NCI-H2029 treated with DMSO at 0.1 percent for 48 hours (cell line): ENCODE data around the gene SLCO1B1.
A peak's percentile ranks its signal among the peaks of the same experiment; 100 is the strongest.
"Not testable (repeated sequence)": the region's sequence is repeated elsewhere in the genome, so short reads cannot be mapped to it uniquely, and the experiment has no call there.

Experiments used
- DNase-seq: peaks from one replicate; lab custom pipeline; 2025; lab: John Stamatoyannopoulos, UW

The SLCO1B1 gene, protein sequence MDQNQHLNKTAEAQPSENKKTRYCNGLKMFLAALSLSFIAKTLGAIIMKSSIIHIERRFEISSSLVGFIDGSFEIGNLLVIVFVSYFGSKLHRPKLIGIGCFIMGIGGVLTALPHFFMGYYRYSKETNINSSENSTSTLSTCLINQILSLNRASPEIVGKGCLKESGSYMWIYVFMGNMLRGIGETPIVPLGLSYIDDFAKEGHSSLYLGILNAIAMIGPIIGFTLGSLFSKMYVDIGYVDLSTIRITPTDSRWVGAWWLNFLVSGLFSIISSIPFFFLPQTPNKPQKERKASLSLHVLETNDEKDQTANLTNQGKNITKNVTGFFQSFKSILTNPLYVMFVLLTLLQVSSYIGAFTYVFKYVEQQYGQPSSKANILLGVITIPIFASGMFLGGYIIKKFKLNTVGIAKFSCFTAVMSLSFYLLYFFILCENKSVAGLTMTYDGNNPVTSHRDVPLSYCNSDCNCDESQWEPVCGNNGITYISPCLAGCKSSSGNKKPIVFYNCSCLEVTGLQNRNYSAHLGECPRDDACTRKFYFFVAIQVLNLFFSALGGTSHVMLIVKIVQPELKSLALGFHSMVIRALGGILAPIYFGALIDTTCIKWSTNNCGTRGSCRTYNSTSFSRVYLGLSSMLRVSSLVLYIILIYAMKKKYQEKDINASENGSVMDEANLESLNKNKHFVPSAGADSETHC

DNA sequence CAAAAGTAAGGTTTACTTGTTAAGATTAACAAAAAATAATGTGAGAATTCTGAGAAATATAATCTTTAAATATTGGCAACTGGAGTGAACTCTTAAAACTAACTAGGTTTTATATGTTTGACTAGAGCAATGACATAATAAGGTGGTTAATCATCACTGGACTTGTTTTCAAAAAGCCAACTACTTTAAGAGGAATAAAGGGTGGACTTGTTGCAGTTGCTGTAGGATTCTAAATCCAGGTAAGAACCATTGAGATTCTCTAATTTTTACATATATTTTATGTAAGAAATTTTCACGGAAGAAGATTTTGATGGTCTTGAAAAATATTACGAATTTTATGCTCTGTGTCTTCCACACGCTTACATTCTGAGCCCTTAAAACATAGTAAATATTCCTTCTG lies at the start of gene SLCO1B1:
Gene SLCO1B1, plus strand, starts transcription at position 197 of the 400 bp plus-strand sequence. CDS start 10,381 bp downstream, outside the sequence.
- DNase-seq: no peak

DNA sequence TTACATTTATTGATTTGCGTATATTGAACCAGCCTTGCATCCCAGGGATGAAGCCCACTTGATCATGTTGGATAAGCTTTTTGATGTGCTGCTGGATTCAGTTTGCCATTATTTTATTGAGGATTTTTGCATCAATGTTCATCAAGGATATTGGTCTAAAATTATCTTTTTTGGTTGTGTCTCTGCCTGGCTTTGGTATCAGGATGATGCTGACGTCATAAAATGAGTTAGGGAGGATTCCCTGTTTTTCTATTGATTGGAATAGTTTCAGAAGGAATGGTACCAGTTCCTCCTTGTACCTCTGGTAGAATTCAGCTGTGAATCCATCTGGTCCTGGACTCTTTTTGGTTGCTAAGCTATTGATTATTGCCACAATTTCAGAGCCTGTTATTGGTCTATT lies 46.2 kb upstream of the SLCO1B1 start:
- DNase-seq: not testable (repeated sequence)

DNA sequence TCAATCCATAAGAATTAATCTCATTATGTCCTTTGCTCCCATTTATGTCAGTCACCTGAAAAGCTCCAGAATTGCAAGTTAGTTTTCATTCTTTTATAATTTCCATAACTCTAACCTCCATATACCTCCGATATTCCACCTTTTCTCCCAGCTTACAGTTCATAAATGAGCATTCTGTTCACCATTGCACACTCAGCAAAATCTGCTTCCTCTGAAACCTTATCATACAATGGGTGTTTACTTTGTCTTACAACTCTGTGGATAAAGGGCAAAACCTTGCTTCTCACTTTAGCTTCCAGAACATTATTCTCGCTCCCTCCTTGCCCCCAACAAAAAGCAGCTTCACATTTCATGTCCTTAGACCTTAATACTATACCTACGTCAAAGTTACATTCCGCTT lies 19.3 kb upstream of the SLCO1B1 start:
- DNase-seq: no peak

DNA sequence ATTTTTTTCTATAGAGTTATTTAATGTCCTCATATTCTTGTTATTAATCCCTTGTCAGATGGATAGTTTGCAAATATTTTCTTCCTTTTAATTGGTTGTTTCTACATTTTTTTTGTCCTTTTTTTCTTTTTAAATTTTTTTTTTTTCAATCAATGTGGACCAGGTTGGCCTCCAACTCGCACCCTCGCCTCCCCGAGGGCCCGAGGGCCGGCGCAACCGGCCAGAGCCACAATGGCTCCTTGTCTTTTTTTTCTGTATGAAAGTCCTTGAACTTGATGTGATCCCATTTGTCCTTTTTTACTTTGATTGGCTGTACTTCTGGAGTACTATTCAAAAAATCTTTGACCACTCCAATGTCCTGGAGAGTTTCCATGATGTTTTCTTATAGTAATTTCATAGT lies 17.7 kb upstream of the SLCO1B1 start:
- no peak for DNase-seq

DNA sequence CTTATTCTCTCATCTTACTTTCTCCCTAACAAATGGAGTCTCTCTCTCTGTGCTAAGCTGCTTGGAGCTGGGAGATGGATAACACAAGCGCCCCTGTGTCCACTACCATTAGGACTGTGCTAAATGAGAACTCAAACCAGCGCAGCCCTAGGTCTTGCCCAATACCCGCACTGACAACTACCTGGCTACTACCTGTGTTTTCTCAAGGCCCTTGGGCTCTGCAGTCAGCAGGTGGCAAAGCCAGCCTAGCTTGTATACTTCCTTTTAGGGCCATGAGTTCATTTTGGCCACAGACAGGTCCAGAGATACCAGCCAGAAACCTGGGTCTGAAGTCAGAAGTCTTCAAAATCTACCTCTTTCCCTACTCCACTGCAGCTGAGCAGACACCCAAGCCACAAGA lies 13.0 kb upstream of the SLCO1B1 start:
- no peak for DNase-seq

DNA sequence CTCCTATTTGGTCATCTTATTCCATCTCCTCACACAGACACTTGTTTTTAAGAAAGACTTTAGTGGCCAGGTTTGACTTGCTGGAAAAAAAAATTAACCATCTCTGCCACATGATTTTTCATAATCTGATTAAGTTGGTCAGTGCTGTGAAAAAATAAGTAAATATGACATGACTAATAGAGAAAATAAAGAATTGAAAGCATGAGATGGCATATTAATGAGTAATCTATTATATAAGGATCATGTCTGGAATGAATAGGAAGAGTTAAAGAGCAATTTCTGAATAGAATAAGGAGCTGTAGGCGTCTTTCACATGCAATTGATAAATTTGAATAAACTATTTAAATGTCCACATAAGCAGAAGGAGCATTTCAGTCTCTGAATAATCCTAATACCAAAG lies 12.2 kb upstream of the SLCO1B1 start:
- DNase-seq: no peak

DNA sequence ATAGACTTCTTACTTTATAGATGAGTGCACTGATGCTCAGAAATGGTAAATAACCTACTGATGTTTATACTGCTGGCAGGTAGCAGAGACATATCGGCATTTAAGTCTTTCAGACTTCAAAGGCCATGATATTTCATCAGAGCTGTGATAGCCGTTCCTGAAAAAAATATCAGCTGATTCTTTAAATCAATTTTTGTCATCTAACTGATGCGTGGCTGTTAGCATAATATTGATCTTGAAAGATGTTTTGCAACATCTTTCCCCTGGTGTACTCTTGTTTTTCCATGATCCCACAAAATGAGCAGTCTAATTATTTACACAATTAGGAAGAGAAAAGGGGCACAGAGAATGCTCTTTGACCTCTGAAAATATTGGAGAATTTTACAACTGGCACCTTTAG lies 1.6 kb upstream of the SLCO1B1 start:
- no peak for DNase-seq

DNA sequence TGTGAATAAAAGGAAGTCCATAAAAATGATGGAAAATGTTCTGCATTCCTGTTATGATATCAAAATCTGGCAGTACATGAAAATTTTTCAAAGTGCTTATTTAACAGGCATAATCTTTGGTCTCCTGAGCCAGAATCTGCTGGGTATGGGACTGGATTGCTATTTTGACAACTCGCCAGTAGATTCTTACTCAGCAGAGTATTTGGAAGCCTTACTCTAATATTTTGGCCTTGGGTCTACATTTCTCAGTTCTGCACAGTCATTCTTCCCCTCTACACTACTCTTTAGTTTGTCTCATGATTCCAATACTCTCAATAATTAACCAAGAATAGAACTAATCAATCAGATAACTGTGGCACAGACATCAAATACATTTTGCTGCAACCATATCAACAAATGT lies 1.1 kb upstream of the SLCO1B1 start:
- DNase-seq: no peak

DNA sequence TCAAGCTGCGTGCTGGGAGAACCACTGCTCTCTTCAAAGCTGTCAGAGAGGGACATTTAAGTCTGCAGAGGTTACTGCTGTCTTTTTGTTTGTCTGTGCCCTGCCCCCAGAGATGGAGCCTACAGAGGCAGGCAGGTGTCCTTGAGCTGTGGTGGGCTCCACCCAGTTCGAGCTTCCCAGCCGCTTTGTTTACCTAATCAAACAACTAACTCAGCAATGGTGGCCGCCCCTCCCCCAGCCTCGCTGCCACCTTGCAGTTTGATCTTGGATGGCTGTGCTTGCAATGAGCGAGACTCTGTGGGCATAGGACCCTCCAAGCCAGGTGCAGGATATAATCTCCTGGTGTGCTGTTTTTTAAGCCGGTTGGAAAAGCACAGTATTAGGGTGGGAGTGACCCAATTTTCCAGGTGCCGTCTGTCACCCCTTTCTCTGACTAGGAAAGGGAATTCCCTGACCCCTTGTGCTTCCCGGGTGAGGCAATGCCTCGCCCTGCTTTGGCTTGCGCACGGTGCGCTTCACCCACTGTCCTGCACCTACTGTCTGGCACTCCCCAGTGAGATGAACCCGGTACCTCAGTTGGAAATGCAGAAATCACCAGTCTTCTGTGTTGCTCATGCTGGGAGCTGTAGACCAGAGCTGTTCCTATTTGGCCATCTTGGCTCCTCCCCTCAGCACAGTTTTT lies 6.5 kb downstream of the SLCO1B1 start:
- not testable (repeated sequence) for DNase-seq

DNA sequence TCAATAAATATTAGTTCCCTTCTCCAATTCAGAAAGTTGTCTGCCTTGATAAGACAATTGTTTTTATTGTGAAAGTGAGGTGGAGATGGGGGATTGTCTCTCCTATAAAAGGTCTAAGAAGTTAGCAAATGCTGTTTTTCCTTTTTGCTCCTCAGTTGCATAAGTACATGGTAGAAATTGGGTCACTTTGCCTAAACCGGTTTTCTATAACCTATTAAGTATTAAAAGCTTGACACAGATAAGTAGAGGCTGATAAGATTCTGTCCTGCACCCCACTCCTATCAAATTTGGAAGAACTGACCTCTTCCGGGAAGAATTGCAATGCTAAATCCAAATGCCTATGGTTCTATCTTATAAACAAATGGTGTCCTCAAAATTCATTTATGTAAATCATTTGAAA lies 7.0 kb downstream of the SLCO1B1 start:
- DNase-seq: no peak

DNA sequence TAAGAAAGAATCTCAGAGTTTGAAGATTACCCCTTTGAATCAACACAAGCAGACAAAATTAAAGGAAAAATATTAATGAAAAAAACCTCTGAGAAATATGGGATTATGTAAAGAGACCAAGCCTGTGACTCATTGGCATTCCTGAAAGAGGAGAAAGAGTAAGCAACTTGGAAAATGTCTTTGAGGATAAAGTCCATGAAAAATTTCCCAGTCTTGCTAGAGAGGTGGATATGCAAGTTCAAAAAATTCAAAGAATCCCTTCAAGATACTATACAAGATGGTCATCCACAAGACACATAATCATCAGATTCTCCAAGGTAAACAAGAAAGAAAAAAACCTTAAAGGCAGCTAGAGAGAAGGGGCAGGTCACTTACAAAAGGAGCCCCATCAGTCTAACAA lies 13.3 kb downstream of the SLCO1B1 start:
- DNase-seq: no peak

DNA sequence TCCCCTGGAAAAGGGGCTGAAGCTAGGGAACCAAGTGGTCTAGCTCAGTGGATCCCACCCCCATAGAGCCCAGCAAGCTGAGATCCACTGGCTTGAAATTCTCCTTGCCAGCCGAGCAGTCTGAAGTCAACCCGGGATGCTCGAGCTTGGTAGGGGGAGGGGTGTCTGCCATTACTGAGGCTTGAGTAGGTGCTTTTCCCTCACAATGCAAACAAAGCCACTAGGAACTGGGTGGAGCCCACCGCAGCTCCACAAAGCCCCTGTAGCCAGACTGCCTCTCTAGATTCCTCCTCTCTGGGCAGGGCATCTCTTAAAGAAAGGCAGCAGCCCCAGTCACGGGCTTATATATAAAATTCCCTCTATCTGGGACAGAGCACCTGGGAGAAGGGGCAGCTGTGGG lies 18.9 kb downstream of the SLCO1B1 start:
- not testable (repeated sequence) for DNase-seq

DNA sequence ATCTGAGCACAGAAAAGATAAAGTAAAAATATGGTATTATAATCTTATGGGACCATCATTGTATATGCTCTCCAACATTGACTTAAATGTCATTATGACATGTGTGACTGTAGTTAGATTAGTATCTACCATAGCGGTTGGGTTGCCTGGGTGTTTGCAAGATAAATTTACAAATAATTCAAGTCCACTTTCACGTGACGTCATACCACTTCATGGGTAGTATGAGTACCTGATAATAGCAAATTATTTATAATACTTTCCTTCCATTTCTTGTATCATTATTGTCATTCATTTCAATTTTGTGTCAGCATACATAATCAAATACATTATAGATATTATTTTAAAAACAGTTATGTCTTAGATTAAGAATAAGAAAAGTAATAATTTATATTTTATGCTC lies 20.2 kb downstream of the SLCO1B1 start:
- DNase-seq: no peak

DNA sequence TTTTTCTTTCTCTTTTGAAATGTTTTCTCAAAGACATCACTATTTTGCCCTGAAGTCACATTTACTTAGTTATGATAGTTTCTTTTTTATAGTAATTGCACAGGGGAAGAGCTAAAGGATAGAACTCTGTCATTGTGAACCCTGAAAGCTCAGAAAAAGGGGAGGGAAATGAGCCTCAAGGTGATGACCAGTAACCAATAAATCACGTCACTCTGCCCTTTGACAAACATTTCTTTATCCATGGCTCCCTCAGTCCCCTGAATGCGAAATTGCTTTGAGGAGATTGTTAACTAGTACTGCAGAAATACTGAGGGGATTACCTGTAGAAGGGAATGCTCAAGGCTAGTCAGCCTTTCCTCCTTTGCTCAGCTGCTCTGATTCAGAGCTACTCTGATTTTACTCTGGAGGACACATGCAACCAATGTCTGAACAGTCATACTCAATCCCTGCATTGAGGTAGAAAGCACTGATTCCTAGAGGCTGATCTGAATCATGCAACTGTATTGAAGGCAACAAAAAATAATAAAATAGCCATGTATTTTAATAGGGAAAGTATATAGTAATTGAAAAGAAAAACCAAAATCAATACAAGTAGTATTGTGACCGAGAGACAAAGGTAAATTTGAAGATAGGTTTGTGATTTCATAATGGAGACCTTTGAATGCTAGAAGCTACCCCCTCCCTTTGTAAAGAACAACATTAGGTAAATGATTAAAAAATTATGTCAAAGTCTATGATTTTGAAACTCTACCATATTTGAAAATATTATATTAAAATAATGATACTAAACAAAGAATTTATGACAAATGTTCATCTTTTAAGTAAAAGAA lies 24.7 kb downstream of the SLCO1B1 start:
- DNase-seq: no peak

DNA sequence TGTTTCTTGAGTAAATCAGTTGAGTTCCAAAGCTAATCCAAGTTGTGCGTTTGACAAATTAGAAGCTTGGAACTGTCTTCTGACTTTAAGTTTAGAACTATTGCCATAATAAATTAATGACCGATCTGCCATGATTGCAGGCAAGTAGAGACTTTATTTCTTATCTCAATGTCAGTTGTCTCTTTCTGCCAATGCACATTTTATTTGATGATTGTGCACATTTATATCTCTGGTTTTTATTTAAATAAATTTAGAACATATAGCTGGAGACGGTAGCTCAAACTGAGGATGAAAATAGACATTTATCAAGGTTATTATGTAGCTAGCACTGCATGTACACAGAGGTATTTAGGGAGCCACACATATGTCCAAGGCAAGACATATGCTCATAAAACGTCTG lies 34.1 kb downstream of the SLCO1B1 start:
- DNase-seq: no peak

DNA sequence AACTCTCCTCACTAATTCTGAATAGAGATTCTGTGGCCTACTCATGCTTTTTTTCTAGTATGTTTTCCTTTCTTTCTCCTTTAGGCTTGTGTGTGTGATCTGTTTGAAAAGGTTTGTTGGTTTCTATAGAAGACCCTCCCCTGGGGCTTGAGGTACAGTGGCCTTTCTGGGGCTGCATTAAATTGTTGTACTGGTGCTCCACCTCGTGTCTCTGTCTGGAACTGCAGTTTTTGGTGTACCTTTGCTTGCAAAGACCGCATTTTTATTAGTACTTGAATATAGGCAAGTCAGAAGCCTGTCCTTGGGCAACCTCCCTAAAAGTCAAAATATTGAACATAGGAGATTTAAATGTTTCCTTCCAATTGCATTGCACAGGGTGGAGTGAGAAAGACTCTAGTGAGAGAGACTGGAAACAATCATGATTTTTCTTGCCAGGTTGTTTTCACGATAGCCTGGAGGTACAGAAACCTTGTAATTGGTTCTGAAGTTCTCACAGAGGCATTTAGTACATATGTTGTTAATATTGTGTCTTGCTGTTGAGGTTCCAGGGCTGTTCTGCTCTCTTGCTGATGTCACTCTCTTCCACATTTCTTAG lies 39.0 kb downstream of the SLCO1B1 start:
- DNase-seq: peak; percentile 13

DNA sequence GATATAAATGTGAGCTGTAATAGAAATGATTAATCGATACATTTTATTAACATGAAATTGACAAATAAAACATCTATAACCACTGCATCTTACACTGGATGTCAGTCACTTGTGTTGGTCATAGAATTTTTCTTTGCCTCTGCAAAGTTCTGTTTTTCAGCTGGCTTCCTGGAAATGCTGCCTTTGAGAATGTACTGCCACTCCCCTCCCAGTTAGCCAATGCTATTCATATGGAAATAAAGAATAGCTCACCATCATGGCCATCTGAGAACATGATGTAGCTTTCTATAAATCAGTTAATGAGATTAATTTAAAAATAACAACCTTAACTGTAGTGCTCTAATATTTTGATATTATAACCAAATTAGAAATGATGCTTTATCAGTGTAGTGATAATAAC lies 41.1 kb downstream of the SLCO1B1 start:
- no peak for DNase-seq

DNA sequence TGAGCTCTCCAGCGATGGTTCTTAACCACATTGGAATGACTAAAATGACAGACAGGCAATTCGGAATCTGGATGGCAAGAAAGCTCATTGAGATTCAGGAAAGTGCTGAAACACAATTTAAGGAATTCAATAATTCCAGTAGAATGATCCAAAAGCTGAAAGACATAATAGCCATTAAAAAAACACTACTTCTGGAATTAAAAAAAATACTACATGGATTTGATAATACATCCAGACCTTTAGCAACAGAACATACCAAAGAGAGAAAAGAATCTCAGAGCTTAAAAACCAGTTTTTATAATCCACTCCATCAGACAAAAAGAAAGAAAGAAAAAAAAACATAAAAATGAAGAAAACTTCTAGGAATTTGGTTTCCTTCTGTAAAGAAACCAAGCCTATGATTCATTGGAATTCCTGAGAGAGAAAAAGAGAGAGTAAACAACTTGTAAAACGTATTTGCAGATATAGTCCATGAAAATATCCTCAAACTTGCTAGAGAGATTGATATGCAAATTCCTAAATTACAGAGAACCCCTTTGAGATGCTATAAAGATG lies 52.8 kb downstream of the SLCO1B1 start:
- DNase-seq: no peak

DNA sequence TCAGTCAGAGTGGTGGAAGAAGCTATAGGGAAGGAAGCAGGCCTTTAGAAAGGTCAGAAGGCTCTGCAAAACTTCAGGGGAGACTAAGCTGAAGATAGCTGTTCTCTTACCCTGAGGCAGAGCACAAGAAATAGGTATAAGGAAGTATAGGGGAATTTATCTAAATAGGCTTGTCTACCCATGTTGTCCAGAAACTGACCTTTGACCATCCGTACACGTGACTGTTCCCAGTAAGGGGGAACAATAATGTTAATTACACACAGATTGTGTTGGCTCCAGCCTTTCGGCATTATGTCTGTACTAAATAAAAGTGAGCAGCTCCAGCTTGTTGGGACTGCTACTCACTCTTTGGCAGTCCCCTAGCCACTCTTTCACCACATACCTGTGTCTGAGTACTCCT lies 59.0 kb downstream of the SLCO1B1 start:
- DNase-seq: no peak

DNA sequence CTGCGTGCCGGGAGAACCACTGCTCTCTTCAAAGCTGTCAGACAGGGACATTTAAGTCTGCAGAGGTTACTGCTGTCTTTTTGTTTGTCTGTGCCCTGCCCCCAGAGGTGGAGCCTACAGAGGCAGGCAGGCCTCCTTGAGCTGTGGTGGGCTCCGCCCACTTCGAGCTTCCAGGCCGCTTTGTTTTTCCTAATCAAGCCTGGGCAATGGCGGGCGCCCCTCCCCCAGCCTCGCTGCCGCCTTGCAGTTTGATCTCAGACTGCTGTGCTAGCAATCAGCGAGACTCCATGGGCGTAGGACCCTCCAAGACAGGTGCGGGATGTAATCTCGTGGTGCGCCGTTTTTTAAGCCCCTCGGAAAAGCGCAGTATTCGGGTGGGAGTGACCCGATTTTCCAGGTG lies 83.4 kb downstream of the SLCO1B1 start:
- DNase-seq: not testable (repeated sequence)

DNA sequence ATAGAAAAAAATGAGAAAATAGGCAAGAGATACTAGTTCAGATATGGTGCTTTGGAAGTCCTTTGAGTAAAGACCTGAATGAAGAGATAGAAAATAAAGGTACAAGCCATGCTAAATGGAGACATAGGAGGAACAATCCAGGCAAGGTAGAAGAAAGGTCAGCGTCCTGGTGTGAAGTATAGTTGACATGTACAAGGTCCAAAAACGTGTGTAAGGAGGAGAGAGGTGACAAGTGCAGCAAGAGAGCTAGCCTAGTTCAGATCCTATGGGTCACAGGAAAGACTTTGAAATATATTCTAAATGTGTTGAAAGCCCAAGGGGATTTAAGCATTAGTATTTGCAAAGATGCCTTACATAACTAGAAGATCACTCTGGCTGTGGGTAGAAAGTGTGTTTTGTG lies 88.2 kb downstream of the SLCO1B1 start:
- DNase-seq: no peak
